Gastrocnemius medialis (tissue), 4 donors: ENCODE results near the gene SLC25A18. TPM values are rescaled to one million over a fixed set of nuclear protein-coding genes. Genes with fewer than 3 reads are reported as not detected.
A peak's percentile ranks its signal among the peaks of the same experiment; 100 is the strongest.

Experiments used
- ATAC-seq, 2 donors: fragments of 150-250 bp; one replicate each; pipeline ENCODE4 v1.9.1; 2016
- DNase-seq, 2 donors: peaks; one replicate each; pipeline ENCODE4 v3.0.0-alpha.2; 2019
- H3K27ac ChIP-seq, 4 donors: fragments of 200-600 bp; sonication (generic); 1 replicate in 1 of 4; 2 replicates in 3 of 4; pipeline ENCODE4 v1.5.1; 2016 to 2018; ENCODE audit warnings: mild to moderate bottlenecking in 2 of 4, moderate library complexity in 1 of 4
- H3K27me3 ChIP-seq, 3 donors: fragments of 200-600 bp; sonication (generic) in 2 of 3; 1 replicate in 1 of 3; 2 replicates in 2 of 3; pipeline versions ENCODE4 v1.5.1 to v1.6.0; 2016 to 2019; ENCODE audit warnings: mild to moderate bottlenecking in 1 of 3, moderate library complexity in 1 of 3
- H3K36me3 ChIP-seq, 2 donors: fragments of 200-600 bp; sonication (generic) in 1 of 2; one replicate each; pipeline ENCODE4 v1.5.1; 2017 to 2018
- H3K4me1 ChIP-seq, 2 donors: fragments of 200-600 bp; sonication (generic) in 1 of 2; one replicate each; pipeline ENCODE4 v1.5.1; 2016 to 2017; ENCODE audit warnings: mild to moderate bottlenecking in 2 of 2
- H3K4me3 ChIP-seq, 4 donors: fragments of 200-600 bp; sonication (generic) in 3 of 4; 1 replicate in 1 of 4; 2 replicates in 3 of 4; pipeline ENCODE4 v1.5.1; 2016 to 2019; ENCODE audit warnings: mild to moderate bottlenecking in 2 of 4
- H3K9me3 ChIP-seq, 3 donors: fragments of 200-600 bp; sonication (generic) in 2 of 3; 1 replicate in 1 of 3; 2 replicates in 2 of 3; pipeline ENCODE4 v1.5.1; 2016 to 2019
- POLR2A ChIP-seq, 2 donors: fragments of 450-650 bp; IDR thresholded peaks; one replicate each; pipeline ENCODE4 v1.6.1; 2017; ENCODE audit warnings: antibody characterized with exemption in 2 of 2, mild to moderate bottlenecking in 2 of 2, moderate library complexity in 2 of 2
- in situ Hi-C, 4 donors: fragments of 200-750 bp; cut with MboI; loops; one replicate each; pipeline versions ENCODE4 v1.15.0 to v1.8.0; 2017; ENCODE audit warnings: low sequenced_read_pairs in 4 of 4
- intact Hi-C: fragments of 100-400 bp; cut with DNase I; formaldehyde crosslinking; loops from one replicate; pipeline ENCODE4 v1.15.1; 2023; ENCODE audit warnings: low total_unique reads
- total RNA-seq, 4 donors: library from RNA; depleted of rRNA; stranded (reverse); fragments of >200 nt; gene quantifications; one replicate each; pipeline versions ENCODE4 v1.1.0 to v1.2.3, GENCODE V29; 2016
- TF ChIP-seq, protein P1 (sequence below), 5 experiments: fragments of 450-650 bp in 3 of 5; fragments of 200-600 bp in 2 of 5; sonication (generic) in 2 of 5; IDR thresholded peaks in 4 of 5; conservative IDR thresholded peaks in 1 of 5; 1 replicate in 4 of 5; 2 replicates in 1 of 5; pipeline ENCODE4 v1.5.1; 2016 to 2019; ENCODE audit warnings: antibody characterized with exemption in 5 of 5, mild to moderate bottlenecking in 3 of 5, moderate library complexity in 3 of 5

Gene SLC25A18
- total RNA-seq, 4 donors from 2014 or later = 9.3 to 22.2 (median 13.3) TPM

DNA sequence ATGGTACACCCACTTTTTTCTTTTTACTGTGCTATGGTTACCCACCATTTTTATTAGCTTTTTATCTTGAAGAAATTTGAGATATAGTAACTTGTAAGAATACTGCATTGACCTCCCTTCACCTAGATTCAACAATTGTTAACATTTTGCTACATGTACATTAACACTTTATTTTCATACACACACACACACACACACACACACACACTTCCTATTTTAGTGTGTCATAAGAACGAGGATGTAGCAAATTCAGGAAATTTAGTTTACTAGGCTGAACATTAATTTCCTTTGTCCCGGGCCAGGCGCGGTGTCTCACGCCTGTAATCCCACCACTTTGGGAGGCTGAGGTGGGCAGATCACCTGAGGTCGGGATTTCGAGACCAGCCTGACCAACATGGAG is 66.3 kb downstream of the SLC25A18 start:
- peak overlapping the region; percentile 94 to 99 (median 98) for H3K27ac ChIP-seq
- no peak for DNase-seq
- ATAC-seq = no peak
- no peaks in the 10 kb centered on the region for H3K36me3 ChIP-seq
- H3K9me3 ChIP-seq = no peaks in the 10 kb centered on the region
- H3K4me1 ChIP-seq = peaks cover 17 to 31% of the 10 kb centered on the region in 2 donors
- TF ChIP-seq POLR2A (IDR thresholded peaks at IDR 0.05) = no peak
- TF ChIP-seq, protein P1, sequence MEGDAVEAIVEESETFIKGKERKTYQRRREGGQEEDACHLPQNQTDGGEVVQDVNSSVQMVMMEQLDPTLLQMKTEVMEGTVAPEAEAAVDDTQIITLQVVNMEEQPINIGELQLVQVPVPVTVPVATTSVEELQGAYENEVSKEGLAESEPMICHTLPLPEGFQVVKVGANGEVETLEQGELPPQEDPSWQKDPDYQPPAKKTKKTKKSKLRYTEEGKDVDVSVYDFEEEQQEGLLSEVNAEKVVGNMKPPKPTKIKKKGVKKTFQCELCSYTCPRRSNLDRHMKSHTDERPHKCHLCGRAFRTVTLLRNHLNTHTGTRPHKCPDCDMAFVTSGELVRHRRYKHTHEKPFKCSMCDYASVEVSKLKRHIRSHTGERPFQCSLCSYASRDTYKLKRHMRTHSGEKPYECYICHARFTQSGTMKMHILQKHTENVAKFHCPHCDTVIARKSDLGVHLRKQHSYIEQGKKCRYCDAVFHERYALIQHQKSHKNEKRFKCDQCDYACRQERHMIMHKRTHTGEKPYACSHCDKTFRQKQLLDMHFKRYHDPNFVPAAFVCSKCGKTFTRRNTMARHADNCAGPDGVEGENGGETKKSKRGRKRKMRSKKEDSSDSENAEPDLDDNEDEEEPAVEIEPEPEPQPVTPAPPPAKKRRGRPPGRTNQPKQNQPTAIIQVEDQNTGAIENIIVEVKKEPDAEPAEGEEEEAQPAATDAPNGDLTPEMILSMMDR (IDR thresholded peaks at IDR 0.05 in 4 of 5, conservative IDR thresholded peaks at IDR 0.05 in 1 of 5) = no peak
- in situ Hi-C loops (loop anchor here in 2 of 4 donors (10.0 to 25.0 kb wide), 2 partner anchors 55 to 467 kb away; partner anchors contain the start of gene HDHD5 (in 1 of the 2)), intact Hi-C loops (loop anchor here (5.0 to 10.0 kb wide), 3 partner anchors 57 to 555 kb away; no protein-coding TSS in a partner anchor)
- H3K4me3 ChIP-seq = no peak overlapping the region
- no peaks in the 10 kb centered on the region for H3K27me3 ChIP-seq

DNA sequence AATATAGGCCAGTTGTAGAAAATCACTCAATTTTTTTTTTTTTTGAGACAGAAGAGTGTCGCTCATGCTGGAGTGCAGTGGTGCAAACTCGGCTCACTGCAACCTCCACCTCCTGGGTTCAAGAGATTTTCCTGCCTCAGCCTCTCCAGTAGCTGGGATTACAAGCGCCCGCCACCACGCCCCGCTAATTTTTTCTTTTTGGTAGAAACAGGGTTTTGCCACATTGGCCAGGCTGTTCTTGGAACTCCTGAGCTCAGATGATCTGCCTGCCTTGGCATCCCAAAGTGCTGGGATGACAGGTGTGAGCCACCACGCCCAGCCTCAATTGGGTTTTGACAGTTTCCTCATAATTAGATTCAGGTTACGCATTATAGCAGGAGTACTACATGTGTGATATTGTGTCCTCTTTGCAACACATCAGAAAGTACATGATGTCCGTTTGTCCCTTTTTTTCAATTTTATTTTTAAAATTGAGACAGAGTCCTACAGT is 67.8 kb downstream of the SLC25A18 start:
- DNase-seq = peak in 1 of 2 donors; percentile 67
- Histone ChIP-seq H3K27me3 (no peaks in the 10 kb centered on the region), H3K36me3 (no peaks in the 10 kb centered on the region), H3K4me3 (no peak overlapping the region), H3K9me3 (no peaks in the 10 kb centered on the region), H3K4me1 (peaks cover 17 to 31% of the 10 kb centered on the region in 2 donors), H3K27ac (peak overlapping the region in 3 of 4 donors; percentile 1 to 30 (median 29))
- intact Hi-C loops (loop anchor here (10.0 kb wide), 1 partner anchor 556 kb away; no protein-coding TSS in a partner anchor), in situ Hi-C loops (loop anchor here in 2 of 4 donors (10.0 to 25.0 kb wide), 2 partner anchors 56 to 469 kb away; partner anchors contain the start of gene HDHD5 (in 1 of the 2))
- TF ChIP-seq, protein P1 (IDR thresholded peaks at IDR 0.05 in 4 of 5, conservative IDR thresholded peaks at IDR 0.05 in 1 of 5) = no peak
- TF ChIP-seq POLR2A (IDR thresholded peaks at IDR 0.05) = no peak
- ATAC-seq = peak; percentile 9 to 45

DNA sequence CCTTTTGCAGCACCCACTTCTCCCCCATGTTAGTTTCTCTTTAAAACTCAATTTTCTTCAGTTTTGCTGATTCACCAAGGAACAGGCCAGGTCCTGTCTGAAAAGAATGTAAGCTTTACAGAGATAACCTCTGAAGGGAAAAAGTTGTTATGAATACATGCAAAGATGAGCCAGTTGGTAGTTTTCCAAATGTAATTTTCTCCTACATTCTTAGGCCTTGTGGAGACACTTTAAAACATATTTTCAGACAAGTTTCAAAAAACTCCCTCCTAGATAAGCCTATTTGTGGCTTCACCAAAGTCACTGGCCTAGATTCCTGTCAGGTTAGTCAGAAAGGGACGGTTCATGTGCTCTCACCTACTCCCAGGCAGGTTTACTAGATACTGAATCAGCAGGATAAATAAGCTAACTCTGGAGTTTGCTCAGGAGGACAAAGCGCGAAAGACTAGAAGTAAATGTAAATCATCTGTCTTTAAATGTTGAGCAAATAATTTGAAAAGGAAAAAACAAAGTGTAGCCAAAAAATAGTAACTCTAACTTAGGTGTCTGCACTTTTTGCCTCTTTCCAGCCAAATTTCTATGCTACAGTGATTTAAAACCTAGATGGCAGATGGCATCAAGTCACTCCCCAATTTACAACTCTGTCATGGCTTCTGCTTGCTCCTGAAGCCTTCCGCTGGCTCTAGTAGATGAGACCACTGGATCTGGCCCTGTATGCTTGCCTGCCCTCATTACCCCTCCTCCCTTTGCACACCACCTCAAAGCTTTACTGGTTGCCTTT is 70.1 kb downstream of the SLC25A18 start:
- intact Hi-C loops (loop anchor here (10.0 kb wide), 1 partner anchor 559 kb away; no protein-coding TSS in a partner anchor), in situ Hi-C loops (loop anchor here in 2 of 4 donors (10.0 to 25.0 kb wide), 2 partner anchors 59 to 471 kb away; partner anchors contain the start of gene HDHD5 (in 1 of the 2))
- Histone ChIP-seq H3K4me3 (no peak overlapping the region), H3K27me3 (no peaks in the 10 kb centered on the region), H3K4me1 (peaks cover 11 to 15% of the 10 kb centered on the region in 2 donors), H3K9me3 (no peaks in the 10 kb centered on the region), H3K27ac (peak overlapping the region in 3 of 4 donors; percentile 43 to 69 (median 53)), H3K36me3 (no peaks in the 10 kb centered on the region)
- peak in 1 of 2 donors; percentile 12 for DNase-seq
- TF ChIP-seq, protein P1 (IDR thresholded peaks at IDR 0.05 in 4 of 5, conservative IDR thresholded peaks at IDR 0.05 in 1 of 5) = no peak
- no peak for TF ChIP-seq POLR2A (IDR thresholded peaks at IDR 0.05)
- ATAC-seq = no peak

DNA sequence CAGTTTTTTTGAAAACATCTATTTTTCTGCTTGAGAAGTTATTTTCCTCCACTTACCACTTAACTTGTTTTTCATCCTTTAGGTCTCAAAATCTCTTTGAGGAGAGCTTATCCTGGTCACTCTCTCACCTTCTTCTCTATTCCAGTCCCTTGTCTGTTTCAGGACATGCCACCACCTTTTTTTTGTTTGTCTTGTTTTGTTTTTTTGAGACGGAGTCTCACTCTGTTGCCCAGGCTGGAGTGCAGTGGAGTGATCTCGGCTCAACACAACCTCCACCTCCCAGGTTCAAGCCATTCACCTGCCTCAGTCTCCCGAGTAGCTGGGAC is 70.7 kb downstream of the SLC25A18 start:
- Histone ChIP-seq H3K9me3 (no peaks in the 10 kb centered on the region), H3K27ac (peak overlapping the region in 3 of 4 donors; percentile 43 to 69 (median 53)), H3K4me3 (no peak overlapping the region), H3K27me3 (no peaks in the 10 kb centered on the region), H3K4me1 (peaks cover 11 to 14% of the 10 kb centered on the region in 2 donors), H3K36me3 (no peaks in the 10 kb centered on the region)
- intact Hi-C loops (loop anchor here (10.0 kb wide), 1 partner anchor 559 kb away; no protein-coding TSS in a partner anchor), in situ Hi-C loops (loop anchor here in 2 of 4 donors (10.0 to 25.0 kb wide), 2 partner anchors 59 to 472 kb away; partner anchors contain the start of gene HDHD5 (in 1 of the 2))
- DNase-seq (no peak), ATAC-seq (no peak)
- TF ChIP-seq, protein P1 (IDR thresholded peaks at IDR 0.05 in 4 of 5, conservative IDR thresholded peaks at IDR 0.05 in 1 of 5) = no peak
- TF ChIP-seq POLR2A (IDR thresholded peaks at IDR 0.05) = no peak
